AG20443 (cell line): ENCODE measurements around the gene UBE3B.
A peak's percentile ranks its signal among the peaks of the same experiment; 100 is the strongest.

Source experiments
- DNase-seq: peaks from one replicate; pipeline ENCODE4 v3.0.0; 2012; ENCODE audit warnings: low spot score, mixed read lengths

UBE3B gene

DNA sequence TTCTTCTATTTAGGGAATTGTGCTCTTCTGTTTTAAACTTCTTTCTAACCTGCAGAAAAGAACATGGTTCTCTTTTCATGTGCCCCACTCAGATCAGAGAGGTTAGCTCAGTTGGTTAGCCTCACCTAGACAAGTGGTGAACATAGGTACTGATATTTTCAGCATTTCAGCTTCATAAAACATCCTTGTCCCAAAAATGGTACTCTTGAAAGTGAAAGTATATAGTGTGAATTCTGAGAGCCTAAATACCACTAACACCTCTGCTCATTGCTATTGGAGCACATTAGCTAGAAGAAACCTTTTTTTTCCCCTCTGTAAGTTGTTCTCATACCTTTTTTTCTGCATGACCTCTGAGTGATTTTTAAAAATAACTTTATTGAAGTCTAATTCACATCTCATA lies 17.6 kb downstream of the UBE3B start:
- no peak for DNase-seq

- no peak for DNase-seq
These were observed 18.9 kb downstream of the UBE3B start for GRCh38 chr12:109496306-109496705.

DNA sequence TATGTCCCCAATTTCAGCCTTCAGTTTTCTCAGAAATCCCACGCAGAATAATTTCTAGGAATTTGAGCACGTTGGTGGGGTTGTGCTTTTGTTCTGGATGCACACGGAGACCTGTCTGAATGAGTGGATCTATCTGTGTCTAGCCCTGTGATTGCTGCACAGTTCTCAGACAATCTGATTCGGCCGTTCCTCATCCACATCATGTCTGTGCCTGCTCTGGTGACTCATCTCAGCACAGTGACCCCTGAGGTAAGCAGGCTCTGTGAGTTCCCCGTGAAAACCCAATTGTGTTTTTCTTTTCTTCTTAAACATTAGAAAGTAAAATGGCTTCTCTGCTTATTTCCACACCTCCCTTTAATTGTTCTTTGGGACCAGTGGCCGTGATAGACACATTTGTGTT lies 20.2 kb downstream of the UBE3B start:
- no peak for DNase-seq

DNA sequence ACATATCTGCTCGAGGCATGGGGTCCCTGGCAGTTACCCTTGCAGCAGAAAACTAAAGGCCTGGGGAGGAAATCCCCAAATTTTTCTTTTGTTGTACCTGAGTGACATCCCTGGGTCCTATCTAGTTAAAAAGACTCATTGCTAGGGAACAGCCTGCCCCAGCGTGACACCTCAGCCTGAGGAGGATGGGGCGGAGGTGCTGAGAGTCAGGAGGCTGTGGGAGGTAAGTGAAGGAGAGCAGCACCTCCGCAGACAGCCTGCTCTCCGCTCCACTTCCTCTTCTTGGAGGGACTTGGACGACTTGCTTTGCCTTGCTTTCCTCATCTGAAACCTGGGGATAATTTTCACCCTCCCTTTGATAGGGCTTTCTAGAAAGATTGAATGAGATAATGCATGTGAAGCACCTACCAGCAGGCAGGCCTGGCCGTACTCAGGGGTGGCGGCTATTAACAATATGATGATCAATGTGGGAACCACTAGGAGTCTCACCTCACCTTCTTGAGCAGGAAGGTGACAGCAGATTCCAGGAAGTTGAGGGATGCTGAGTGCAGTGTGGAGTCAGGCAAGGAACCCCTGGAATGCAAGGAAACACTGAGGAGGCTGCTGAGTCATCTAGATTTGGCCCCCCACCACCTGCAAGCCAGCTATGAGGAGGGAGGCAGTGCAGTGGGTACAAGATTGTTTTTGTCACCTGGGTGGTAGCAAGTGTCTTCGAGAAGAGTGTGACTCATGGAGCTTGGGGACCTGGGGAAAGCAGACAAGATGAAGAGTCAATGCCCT lies 23.2 kb downstream of the UBE3B start:
- DNase-seq, result no peak

- DNase-seq, result no peak
These were observed 23.9 kb downstream of the UBE3B start for GRCh38 chr12:109501299-109501698.

DNA sequence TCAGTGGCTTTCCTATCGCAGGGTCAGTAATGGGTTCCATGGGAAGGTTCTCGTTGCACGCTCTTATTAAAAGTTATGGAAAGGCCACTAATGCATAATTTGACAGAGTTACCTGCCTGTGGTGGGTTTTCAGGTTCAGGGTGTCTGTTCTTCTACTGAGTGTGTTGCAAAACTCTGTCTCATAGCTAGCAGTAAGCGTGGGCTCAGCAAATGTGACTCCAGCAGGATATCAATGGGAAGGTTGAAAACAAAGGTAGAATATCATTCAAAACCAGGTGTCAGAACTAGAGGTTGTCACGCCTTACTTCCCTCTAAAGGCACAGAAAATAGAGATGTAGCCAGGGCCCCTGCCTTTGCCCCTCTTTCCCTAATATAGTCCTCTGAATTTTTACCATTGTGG lies 24.9 kb downstream of the UBE3B start:
- no peak for DNase-seq

DNA sequence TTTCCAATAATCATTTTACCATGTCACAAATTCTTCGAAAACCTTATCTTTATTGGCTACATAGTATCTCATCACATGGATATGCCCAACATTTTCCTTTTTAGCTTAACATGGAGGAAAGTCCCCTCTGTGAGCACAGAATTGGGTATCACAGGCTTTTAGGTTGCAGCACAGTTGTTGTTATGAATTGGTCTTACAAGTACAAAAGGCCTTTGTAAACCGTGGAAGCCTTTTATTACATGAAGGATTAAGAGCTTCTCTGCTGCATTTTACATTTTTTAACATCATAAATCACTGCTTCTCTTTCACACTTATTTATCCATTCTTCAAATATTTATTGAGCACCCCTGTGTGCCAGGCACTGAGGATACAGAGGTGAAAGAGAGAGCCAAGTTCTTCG lies 26.2 kb downstream of the UBE3B start:
- DNase-seq, result no peak

- no peak for DNase-seq
These were observed 26.6 kb downstream of the UBE3B start for GRCh38 chr12:109504068-109504467.

GRCh38 chr12:109510196-109510595 lies 32.8 kb downstream of the UBE3B start:
- no peak for DNase-seq

DNA sequence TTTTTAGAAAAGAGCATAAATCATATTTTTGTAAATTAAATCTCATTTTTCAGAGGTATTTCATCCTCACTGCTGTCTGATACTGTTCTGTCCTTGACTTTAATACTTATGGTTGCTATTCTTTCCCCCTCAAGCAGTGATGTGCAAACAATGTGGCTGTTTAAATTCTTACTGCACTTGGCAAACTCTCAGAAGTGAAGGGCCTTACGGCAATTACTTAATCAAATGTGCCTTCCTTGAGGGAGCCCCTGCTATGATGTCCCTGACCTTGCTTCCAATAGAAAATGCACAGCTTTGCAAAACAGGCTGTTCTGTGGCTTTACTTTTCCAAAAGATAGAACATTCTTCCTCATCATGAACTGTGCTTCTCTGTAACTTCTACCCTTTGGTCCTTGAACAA lies 35.2 kb downstream of the UBE3B start:
- no peak for DNase-seq

DNA sequence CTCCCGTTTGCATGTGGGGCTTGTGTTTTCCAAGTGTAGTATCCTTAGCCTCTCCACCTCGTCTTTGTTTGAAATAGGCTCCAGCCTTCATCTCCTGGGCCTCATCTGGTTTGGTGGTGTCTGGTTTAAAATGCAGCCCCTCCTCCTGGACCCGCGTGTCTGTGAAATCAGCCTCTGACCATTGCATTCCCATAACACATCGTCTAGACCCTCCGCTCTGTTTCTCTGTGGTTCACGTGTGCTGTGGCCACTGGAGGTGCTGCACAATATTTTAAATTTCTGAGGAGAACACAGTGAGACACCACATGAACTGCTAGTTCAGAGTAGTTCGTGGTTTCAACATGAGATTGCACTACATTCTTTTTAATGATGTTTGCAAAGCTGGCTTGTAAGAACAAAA lies 35.6 kb downstream of the UBE3B start:
- DNase-seq, result no peak

- no peak for DNase-seq
These were observed 36.5 kb downstream of the UBE3B start for GRCh38 chr12:109513977-109514376.

GRCh38 chr12:109517619-109518018 lies 40.2 kb downstream of the UBE3B start:
- DNase-seq, result no peak

GRCh38 chr12:109518820-109519665 lies 41.6 kb downstream of the UBE3B start:
- DNase-seq, result peak; percentile 84

- DNase-seq, result no peak
These were observed 42.4 kb downstream of the UBE3B start for GRCh38 chr12:109519787-109520186.

- no peak for DNase-seq
These were observed 44.4 kb downstream of the UBE3B start for GRCh38 chr12:109521831-109522230.

DNA sequence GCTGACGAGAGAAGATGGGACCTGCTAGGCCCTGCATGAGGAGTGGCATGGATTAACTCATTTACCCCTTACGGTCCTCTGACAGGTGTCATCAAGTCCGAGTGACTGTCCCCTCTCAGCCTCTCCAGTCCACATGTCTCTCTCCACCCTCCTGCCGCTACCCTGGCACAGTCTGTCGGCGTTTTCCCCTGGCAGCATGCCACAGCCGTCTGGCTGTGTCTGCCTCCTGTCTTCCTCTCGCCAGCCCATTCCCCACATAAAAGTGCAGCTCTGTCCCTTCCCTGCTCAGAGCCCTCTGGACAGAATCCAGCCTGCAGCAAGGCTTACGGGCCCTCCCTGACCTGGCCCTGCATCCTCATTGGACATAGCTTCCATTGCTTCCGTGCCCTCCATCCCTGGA lies 45.6 kb downstream of the UBE3B start:
- no peak for DNase-seq

- no peak for DNase-seq
These were observed 46.1 kb downstream of the UBE3B start for GRCh38 chr12:109523504-109523903.

DNA sequence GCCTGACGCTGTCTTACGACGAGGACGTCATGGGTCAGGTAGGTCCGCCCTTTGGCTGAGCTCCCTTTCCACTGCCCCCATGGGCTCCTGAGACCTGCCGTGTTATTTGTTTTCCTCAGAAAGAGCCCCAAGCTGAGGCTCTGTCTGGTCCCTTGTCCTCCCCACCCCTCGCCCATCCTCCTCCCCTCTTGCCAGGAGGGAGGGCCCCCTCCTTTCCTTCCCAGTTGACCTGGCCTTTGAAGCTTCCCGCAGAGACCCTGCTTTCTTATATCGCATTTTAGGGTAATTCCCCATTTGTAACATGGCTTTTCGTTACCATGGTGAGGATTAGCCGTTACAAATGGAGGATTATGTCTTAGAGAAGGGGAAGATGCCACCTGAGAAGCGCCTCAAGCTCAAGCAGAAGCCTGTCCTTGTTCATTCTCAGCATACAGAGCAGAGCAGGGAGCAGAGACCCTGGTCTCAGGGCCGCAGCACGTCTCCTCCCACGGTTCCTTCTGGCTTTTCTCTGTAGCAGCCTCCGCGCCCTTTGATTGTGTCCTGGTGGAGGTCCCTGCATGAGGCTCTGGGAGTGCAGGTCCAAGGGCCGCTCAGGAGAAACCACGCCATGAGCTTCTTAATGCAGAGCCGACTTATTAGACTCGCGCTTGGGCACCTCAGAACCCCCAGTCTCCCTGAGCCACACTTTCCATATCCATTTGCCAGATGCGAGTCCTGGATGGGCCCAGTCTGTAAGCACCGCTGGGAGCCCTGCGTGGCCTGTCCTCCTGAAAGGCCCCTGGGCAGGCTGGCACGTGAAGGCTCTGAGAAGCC lies 47.2 kb downstream of the UBE3B start:
- no peak for DNase-seq

DNA sequence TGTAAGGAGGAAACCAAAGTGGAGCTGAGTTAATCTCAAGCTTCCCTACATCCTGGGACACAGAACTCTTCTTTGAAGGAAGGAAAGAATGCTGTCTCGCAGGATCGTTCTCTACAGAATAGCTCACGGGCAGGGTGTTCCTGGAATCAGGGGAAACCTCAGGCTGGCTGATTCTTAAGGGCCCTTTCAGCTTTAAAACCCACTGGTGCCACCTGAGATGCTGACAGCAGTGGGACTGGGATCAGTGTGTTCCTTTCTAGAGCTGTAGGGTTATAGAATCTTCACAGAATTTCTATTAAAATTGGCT lies 47.8 kb downstream of the UBE3B start:
- DNase-seq, result no peak

DNA sequence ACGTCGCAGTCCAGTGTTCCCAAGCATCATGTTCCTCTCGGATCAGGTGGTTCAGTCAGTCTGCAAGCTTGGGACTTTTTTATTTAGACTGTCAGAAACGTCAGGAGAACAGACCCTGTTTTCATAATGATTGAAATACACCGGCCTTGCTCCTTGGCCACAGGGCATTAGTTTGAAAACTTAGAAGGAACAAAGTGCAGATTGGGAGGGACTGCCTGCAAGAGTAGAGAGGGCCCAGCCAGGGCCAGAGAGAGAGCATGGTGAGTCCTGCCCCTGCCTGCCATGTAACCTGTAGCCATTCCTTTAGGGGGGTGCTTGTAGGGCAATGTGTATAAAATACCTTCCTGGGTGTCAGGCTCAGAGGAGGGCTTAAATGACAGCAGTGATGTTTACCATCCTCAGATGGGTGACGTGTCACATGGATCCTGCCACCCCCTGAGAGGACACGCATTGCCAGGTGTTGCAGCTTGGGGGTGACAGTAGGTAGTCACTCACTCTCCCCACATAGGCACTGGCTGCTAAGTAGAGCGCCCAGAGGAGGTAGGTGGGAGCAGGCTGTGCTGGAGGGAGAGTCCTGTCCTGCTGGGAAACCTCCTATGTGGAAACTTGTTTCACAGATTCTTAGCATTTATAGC lies 50.2 kb downstream of the UBE3B start:
- DNase-seq, result no peak
